HG03342 (cell line): ENCODE data around the gene PDIK1L.
"Not testable (repeated sequence)": the region's sequence is repeated elsewhere in the genome, so short reads cannot be mapped to it uniquely, and the experiment has no call there.

Experiments used
- ATAC-seq: cut with Tn5 transposase; IDR thresholded peaks from one replicate; pipeline ENCODE4 v1.9.1; 2021; ENCODE audit warnings: mild to moderate bottlenecking, moderate library complexity; ENCODE audit not compliant: unreplicated experiment

The PDIK1L gene

GRCh38 chr1:26089125-26089524 is 22.5 kb upstream of the PDIK1L start:
- ATAC-seq = no peak

GRCh38 chr1:26090893-26091292 is 20.7 kb upstream of the PDIK1L start:
- ATAC-seq = no peak

- ATAC-seq = no peak
Measured at GRCh38 chr1:26092422-26092821, 19.2 kb upstream of the PDIK1L start.

GRCh38 chr1:26093569-26093968 is 18.1 kb upstream of the PDIK1L start:
- not testable (repeated sequence) for ATAC-seq

GRCh38 chr1:26094076-26094669 is 17.5 kb upstream of the PDIK1L start:
- no peak for ATAC-seq

GRCh38 chr1:26094677-26095383 is 16.8 kb upstream of the PDIK1L start:
- ATAC-seq = no peak

GRCh38 chr1:26096471-26096870 is 15.2 kb upstream of the PDIK1L start:
- ATAC-seq = no peak

- ATAC-seq = no peak
Measured at GRCh38 chr1:26097696-26098095, 13.9 kb upstream of the PDIK1L start.

- no peak for ATAC-seq
Measured at GRCh38 chr1:26098602-26099001, 13.0 kb upstream of the PDIK1L start.

- ATAC-seq = no peak
Measured at GRCh38 chr1:26099780-26100179, 11.8 kb upstream of the PDIK1L start.

GRCh38 chr1:26100204-26100603 is 11.4 kb upstream of the PDIK1L start:
- not testable (repeated sequence) for ATAC-seq

- ATAC-seq = no peak
Measured at GRCh38 chr1:26102119-26102518, 9.5 kb upstream of the PDIK1L start.

- ATAC-seq = no peak
Measured at GRCh38 chr1:26102526-26102925, 9.1 kb upstream of the PDIK1L start.

GRCh38 chr1:26105226-26105548 is 6.4 kb upstream of the PDIK1L start:
- not testable (repeated sequence) for ATAC-seq

GRCh38 chr1:26109229-26110164 is 2.1 kb upstream of the PDIK1L start:
- ATAC-seq = no peak

- ATAC-seq = peak; percentile 52
Measured at GRCh38 chr1:26110731-26111529, 694 bp upstream of the PDIK1L start.

- no peak for ATAC-seq
Measured at GRCh38 chr1:26112407-26112775, 767 bp downstream of the PDIK1L start.

GRCh38 chr1:26114165-26114927 is 2.7 kb downstream of the PDIK1L start:
- ATAC-seq = no peak

- ATAC-seq = no peak
Measured at GRCh38 chr1:26119892-26120608, 8.4 kb downstream of the PDIK1L start.
